GM18870 (cell line): ENCODE measurements around the gene PHYH.
"Not testable (repeated sequence)": the region's sequence is repeated elsewhere in the genome, so short reads cannot be mapped to it uniquely, and the experiment has no call there.

ENCODE experiments used
- ATAC-seq: cut with Tn5 transposase; IDR thresholded peaks from one replicate; pipeline ENCODE4 v1.9.1; 2021; ENCODE audit warnings: moderate library complexity; ENCODE audit not compliant: unreplicated experiment

Gene PHYH

DNA sequence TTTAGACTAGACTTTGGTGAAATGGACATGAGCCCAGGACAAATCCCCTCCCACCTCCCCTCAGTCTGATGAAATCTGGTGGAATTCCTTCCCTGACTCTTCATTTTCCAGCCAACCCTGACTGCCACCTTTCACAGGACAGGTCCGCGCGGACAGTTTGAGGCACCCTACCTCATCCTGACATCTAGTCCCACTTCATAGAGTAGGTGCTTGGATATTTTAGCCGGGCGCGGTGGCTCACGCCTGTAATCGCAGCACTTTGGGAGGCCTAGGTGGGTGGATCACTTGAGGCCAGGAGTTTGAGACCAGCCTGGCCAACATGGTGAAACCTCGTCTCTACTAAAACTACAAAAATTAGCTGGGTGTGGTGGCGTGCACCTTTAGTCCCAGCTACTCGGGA, 23.7 kb downstream of the PHYH start:
- not testable (repeated sequence) for ATAC-seq

DNA sequence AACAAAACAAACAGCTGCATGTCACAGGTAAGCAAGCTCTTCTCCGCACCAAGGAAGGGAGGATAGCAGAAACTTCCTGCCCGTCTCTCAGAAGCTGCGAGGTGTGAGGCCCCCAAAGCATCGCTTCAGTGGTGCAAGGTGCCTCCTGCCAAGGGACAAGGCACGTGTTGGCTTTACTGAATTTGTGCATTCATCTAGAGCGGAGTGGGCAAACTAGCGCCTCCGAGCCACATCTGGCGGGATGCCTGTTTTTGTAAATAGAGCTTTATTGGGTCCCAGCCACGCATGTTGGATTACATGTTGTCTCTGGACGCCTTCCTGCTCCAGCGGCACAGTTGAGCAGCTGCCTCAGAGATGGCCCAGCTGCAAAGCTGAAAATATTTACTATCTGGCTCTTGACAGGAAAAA, 27.7 kb downstream of the PHYH start:
- no peak for ATAC-seq

DNA sequence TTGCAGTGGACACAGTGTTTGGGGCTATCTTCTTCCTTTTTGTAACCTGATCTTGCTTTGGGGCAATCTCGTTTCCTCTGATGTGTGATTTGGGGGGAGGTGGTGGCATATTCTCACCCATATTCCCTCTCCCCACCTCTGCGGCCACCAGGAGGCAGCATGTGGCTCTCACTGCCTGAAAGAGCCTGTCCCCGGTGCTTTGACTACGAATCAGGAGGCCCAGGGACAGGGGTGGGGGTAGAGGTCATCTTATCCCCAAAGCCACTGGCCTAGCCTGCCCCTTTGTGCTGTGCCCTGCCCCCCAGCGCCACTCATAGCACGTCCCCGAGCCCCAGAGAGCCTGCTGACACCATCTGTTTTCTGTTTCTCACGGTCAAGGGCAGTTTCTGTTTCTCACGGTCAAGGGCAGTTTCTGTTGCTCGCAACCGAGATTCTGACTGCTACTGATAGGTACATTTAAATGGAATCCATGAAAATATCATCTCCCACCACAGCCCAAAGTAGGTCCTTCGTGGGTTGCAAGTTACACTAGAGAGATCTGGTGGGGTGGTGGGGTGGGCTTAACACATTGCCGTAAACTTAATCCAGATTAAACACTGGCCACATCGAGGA, 28.2 kb downstream of the PHYH start:
- ATAC-seq, result no peak

DNA sequence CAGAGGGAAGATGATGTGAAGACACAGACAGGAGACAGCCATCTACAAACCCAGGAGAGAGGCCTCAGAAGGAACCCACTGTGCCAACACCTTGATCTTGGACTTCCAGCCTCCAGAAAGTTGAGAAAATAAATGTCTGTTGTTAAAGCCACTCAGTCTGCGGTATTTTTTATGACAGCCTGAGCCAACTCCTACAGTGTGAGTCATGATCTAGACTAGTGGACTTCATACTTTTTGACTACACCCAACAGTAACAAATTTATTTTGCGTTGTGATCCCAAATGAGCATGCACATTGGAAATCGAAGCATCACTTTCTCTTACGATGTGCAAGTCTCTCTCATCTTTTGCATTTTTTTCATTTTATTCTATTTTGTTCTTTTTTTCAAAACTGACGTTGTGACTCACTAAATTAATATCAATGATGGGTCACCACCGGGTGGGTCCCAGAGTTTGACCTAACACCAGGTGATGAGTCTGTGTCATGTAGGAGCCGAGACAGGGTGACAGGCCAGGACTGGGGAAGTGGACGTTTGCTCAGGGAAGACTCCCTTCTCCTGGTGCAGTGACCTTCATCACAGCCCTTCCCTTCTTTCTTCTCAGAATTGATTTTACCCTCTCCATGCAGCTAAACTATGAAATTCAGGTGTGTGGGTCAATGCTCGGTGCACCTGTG, 28.9 kb downstream of the PHYH start:
- no peak for ATAC-seq

DNA sequence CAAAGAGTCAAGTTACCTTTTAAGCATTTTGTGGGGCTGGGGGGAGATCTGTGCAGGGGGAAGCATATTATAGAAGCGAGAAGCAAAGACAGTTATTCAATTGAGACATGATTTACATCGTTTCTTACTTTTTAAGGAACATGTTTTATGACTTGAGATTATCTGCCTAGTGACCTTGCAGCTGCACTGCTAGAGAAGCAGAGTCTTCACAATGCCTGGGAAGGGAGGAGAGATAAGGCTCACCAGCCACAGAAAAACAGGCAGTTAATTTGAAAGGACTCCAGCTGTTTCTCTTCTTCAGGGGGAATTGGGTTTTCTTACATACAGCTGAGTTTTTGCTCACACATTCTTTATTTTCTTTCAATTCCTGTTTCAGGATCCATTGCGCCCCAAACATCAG, 31.0 kb downstream of the PHYH start:
- ATAC-seq, result no peak

DNA sequence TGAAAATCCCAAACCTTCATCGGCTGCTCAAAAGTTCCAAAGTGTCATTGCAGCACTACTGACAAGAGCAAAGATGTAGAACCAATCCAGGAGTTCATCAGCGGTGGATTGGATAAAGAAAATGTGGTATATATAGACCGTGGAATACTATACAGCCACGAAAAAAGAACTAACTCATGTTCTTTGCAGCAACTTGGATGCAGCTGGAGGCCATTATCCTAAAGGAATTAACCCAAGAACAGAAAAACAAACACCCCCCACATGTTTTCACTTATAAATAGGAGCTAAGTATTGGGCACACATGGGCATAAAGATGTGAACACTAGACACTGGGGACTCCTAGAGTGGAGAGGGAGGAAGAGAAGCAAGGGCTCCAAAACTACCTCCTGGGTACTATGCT, 31.6 kb downstream of the PHYH start:
- ATAC-seq, result no peak

DNA sequence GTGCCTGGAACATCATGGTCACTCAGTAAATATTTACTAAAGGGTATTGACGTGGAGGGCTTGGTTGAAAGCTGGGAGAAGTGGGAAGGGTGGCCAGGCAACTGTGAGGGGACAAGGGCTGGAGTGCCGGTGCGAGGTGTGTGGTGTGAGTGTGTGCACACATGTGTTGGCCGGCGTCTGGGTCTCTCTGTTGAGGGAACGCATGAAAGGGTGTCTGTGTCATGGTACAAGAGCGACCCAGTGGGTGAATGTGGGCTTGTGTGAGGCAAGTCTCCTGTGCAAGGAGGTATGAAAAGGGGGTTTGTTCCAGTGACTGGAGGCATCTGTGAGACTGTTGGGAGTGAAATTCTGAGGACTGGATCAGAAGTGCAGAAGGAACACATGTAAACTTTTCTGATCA, 36.3 kb downstream of the PHYH start:
- ATAC-seq, result no peak

DNA sequence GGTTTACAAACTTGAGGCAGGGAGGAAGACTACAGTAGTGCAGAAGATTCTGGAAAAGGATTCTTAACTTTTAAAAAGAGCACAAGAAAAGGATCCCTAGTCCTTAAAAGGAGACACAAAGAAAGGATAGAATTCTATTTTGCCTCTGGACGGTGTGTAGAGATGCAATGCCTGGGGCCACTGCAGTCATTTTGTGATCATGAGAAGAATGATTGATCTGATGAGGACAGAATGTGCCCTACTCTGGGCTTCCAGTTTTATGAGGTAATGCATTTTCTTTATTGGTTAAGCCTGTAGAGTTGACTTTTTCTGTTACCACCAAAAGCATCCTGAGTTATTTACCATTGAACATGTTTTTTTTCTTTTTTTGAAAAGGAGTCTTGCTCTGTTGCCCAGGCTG, 37.4 kb downstream of the PHYH start:
- ATAC-seq, result no peak

DNA sequence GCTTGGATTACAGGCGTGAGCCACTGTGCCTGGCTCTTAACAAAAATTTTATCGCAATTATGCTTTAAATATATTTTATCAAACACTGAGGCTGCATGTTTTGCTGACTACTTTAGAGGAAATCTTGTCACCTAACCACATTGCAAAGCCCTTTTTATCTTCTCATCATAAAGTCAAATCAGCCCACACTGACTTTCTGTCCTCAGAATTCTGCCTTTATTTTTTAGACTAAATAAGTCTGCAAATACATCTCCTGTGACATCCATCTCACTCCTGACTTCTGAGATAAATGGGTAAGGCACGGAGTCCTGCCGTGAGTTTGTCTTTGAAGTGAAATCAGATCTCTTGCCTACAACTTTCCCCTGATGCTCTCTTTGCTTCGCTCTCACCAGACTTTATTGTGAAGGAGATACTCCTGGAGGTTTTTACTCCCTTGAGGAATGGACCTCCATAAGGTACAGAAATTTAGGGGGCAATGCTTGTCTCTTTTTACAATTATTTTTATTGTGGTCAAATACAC, 42.2 kb downstream of the PHYH start:
- ATAC-seq, result no peak

DNA sequence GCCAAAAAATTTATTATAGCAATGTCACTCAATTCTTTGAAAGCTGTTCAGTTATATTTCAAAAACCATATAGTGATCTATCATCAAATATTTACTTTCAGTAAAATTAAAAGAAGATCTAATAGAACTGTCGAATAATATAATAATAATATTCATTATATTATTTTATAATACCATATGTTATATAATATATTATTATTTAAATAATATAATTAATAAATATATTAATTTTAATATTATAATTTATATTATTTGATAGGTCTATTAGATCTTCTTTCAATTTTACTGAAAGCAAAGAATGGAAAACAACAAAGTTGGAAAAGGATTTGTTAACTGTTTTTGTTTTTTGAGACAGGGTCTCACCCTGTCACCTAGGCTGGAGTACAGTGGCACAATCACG, 43.2 kb downstream of the PHYH start:
- no peak for ATAC-seq

DNA sequence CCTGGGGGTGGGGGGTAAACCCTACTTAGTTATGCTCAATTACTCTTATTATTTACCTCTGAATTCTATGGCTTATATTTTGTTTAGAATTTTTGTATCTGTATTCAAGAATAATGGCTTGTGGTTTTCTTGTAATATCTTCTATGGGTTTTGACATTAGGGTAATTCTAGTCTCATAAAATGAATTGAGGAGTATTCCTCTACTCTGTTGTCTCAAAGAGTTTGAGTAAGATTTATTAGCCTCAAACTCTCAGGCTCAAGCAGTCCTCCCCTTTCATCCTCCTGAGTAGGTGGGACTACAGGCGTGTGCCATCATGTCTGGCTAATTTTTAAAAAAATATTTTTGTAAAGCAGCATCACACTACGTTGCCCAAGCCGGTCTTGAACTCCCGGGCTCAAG, 46.1 kb downstream of the PHYH start:
- ATAC-seq, result no peak

DNA sequence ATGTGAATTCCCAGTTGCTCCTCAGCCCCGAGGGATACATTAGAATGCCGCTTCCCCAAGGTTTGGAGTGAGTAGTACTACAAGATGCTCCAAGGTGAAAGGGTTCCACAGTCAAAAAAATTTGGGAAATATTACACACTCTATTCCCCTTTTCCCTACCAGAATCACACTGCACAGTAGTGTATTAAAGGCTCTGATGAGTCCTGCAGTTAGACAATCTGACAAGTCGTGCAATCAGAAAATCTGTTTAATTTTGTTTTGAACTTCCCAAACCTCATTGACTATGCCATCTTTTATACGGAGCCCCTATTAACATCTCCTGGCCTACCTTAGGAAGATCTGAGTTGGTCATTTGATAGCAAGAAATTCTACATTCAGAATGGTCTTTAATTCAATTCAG, 52.1 kb downstream of the PHYH start:
- ATAC-seq, result no peak

DNA sequence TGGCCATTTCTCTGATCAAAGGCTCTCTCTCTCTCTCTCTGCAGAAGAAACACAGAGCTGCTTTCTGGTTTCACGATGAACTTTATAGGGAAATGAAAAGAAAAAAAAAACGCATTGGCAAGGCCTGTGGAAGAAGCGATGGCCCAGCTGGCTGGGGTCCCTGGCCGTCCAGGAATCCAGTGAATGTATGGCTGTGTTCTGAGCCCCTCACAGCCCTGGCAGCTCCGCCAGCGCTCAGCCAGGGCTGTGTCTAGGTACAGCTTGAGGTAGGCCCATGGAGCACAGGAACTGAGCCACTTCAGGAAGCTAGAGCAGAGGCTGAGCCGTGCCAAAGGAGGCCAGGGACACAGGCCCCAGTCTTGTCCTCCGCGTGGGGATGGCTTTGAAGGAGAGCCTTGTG, 52.6 kb downstream of the PHYH start:
- ATAC-seq, result no peak

DNA sequence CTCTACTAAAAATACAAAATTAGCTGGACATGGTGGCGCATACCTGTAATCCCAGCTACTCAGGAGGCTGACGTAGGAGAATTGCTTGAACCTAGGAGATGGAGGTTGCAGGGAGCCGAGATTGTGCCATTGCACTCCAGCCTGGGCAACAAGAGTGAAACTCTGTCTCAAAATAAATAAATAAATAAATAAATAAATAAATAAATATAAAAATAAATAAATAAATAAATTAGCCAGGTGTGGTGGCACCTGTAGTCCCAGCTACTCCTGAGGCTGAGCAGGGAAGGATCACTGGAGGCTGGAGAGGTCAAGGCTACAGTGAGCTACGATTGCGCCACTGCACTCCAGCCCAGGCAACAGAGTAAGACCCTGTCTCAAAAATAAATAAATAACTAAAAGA, 57.6 kb downstream of the PHYH start:
- ATAC-seq, result not testable (repeated sequence)

DNA sequence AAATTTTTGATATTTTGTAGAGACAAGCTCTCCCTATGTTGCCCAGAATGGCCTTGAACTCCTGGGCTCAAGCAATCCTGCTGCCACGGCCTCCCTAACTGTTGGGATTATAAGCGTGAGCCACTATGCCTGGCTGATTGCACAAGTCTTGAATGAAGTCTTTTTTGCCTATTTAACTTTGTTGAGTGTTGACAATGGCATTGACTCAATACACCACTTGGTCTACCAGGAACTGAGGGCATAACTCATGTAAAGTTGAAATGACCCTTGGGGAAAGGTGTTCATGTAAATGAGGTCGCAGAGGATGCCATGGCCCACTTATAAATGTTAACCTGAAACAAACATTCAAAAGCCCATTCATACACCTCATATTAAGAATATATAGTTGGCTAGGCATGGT, 58.3 kb downstream of the PHYH start:
- no peak for ATAC-seq

DNA sequence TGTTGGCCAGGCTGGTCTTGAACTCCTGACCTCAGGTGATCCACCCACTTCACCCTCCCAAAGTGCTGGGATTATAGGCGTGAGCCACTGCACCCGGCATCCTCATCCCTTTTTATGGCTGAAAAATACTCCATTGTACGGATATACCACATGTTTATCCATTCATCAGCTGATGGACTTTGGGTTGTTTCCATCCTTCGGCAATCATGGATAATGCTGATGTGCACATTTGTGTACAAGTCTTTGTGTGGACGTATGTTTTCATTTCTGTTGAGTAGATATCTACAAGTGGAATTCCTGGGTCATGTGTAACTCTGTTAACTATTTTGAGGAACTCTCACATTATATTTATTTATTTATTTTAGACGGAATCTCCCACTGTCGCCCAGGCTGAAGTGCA, 59.9 kb downstream of the PHYH start:
- ATAC-seq, result no peak

DNA sequence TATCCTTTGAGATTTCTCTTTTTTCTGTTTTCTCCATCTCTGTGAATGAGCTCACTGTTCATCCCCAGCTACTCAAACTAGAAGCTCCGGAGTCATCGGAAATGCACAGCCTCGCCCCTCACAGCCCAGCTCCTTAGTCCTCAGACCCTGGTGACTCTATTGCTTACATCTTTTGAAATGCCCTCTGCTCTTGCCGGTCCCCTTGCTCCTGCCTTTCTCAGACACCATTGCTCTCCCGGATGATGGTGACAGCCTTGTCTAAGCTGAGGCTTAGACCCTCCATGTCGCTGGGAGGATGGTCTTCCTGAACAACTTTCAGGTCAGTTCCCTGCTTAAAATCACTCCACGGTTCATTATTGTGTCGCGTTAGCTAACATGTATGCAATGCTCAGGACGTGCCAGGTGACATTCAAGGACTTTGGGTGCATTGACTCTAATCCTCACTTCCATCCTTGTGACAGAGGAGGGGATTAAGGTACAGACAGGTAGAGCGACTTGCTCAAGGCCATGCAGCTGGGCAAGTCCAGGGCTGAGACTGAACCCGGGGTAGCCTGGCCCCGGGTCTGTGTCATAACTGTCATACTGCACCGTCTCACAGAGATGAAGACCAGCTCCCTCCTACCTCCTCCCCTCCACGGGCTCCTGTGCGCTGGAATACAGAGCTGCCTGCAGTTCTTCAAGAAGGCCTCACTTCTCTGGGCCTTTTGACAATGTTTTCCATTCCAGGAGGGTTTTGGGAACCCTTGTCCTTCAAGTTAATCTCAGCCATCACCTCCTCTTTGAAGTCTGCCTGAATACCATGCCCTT, 61.4 kb downstream of the PHYH start:
- no peak for ATAC-seq

DNA sequence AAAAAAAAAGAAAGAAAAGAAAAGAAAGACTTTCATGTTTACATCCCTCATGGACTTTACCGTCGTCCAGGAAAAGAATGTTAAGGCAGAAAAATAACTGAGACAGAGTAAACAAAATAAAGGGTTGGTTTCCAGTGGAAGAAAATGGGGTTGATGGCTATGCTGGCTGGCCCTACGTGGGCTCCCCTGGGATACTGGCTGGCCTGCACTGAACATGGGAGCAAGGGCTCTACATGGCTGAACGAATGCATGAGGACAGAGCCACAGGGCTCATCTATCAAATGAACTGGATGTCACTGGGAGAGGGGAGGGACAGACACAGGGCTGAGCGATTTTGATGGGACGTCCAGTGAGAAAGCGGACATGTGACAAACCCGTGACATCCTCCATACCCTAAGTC, 63.2 kb downstream of the PHYH start:
- ATAC-seq, result no peak

DNA sequence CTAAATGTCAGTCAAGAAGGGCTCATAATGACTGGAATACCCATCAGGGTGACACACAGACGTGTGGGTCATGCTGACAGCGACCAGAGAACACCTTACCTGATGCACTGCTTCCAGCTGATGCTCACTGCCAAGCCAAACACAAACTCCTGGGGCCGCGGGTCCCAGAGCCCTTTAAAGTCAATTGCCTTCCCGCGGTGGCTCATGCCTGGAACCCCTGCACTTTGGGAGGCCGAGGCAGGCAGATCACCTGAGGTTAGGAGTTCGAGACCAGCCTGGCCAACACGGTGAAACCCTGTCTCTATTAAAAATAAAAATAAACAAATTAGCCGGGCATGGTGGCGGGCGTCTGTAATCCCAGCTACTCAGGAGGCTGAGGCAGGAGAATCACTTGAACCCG, 65.1 kb downstream of the PHYH start:
- not testable (repeated sequence) for ATAC-seq

DNA sequence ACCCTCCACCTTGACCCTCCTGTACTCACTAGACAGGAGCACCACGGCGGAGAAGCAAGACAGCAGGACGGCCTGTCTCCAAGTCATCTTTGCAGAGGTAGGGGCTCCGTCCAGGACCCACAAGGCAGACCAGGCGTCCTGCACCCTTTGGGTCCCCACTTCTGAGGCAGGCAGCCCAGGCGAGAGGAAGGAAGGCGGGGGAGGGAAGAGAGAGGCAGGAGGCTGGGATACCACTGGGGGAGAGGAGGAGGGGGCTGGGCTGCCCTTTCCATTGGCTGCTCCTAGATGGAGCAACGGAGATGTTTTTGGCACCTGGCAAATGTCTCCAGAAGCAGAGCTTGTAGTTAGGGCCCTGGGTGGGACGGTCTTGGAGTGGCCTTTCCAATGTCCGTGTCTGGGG, 65.7 kb downstream of the PHYH start, which contains the start of gene UCMA:
TSS of gene UCMA (minus strand) at position 203 of the 400 bp plus-strand sequence. CDS start at position 87, 116 bp downstream.
- no peak for ATAC-seq

DNA sequence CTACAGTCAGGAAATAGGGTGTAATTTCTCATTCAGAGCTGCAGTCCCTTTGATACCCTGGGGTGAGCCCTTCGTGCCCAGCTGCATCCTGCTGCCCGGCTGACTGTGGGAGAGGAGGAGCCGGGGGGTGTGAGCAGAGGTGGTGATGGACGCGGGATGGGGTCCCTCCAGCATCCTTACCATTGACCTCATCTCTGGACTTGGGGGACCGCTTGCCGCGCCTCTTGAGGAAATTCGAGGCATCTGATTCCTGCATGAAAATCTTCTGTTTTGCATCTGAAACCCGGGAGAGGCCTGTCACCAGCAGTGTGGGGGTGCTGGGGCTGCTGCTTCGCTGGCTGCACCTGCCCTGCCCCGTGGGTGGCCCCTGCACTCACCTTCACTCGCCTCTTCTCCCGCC, 66.5 kb downstream of the PHYH start:
- no peak for ATAC-seq

DNA sequence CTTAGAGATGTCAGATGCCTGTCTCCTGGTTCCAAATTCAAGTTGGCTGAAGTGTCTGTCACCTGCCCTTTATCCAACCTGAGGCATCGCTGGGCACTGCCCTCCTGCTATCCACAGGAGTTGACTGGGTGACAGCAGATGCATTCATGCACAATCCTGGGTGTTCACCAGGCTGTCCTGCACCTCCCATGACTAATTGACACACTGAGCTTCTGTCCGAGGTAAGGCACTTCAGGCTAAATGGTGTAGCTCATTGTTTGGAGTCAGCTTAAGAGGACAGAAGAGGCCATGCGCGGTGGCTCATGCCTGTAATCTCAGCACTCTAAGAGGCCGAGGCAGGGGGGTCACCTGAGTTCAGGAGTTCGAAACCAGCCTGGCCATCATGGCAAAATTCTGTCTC, 68.1 kb downstream of the PHYH start:
- no peak for ATAC-seq
